Measurements from ENCODE around the gene FITM2.

Gene FITM2

DNA sequence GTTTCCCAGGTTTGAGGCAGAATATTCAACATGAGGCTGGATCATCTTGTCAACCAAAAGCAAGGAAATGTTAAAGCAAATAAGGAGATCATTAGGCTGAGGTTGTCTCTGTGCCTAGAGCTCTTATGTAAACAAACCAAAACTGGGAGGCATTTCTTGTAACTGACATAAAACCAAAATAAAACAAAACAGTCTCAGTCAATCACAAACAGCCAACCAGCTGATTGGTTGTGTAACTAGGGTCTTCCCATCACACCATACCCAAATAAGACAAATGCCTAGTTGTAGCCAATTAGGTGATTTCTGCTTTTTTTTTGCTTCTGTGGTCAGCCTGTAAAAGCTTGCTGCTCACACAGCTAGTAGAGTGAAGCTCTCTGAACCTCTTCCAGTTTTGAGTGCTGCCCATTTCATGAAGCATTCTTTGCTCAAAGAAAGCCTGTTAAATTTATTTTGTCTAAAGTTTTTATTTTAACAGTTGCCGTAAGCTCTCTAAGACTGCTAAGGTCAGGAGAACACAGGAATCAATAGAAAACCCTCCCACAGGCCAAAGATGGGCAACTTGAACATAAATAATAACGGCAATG lies 8.9 kb upstream of the FITM2 start:
- peaks cover 3% of the 10 kb centered on the region; the same call in 1 of the 2 replicates for H3K27me3 ChIP-seq (ENCODE audit: control insufficient read depth, low read length)
- no peaks in the 10 kb centered on the region for H3K9me3 ChIP-seq (ENCODE audit: control insufficient read depth, insufficient read depth, low read length)
- H3K36me3 ChIP-seq (ENCODE audit: control insufficient read depth, low read length), result no peaks in the 10 kb centered on the region
- 0 out of 2 replicates have a peak overlapping the region, but pooled peaks have one; percentile 18 for H3K27ac ChIP-seq (ENCODE audit: low read depth, low read length)
- no peaks in the 10 kb centered on the region for H3K9me2 ChIP-seq (replicated peaks; ENCODE audit: control insufficient read depth, low read length)
- H3K4me3 ChIP-seq (ENCODE audit: low read length), result no peak overlapping the region
- H3K79me2 ChIP-seq (ENCODE audit: control insufficient read depth, low read length), result no peaks in the 10 kb centered on the region
- TF ChIP-seq, protein P1, sequence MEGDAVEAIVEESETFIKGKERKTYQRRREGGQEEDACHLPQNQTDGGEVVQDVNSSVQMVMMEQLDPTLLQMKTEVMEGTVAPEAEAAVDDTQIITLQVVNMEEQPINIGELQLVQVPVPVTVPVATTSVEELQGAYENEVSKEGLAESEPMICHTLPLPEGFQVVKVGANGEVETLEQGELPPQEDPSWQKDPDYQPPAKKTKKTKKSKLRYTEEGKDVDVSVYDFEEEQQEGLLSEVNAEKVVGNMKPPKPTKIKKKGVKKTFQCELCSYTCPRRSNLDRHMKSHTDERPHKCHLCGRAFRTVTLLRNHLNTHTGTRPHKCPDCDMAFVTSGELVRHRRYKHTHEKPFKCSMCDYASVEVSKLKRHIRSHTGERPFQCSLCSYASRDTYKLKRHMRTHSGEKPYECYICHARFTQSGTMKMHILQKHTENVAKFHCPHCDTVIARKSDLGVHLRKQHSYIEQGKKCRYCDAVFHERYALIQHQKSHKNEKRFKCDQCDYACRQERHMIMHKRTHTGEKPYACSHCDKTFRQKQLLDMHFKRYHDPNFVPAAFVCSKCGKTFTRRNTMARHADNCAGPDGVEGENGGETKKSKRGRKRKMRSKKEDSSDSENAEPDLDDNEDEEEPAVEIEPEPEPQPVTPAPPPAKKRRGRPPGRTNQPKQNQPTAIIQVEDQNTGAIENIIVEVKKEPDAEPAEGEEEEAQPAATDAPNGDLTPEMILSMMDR (IDR thresholded peaks at IDR 0.05; ENCODE audit: low read depth, low read length, poor library complexity, severe bottlenecking), result no peak
- no peak for TF ChIP-seq EZH2phosphoT487 (IDR thresholded peaks at IDR 0.05; ENCODE audit: borderline replicate concordance, low read length)
- H3K4me2 ChIP-seq (ENCODE audit: low read length), result peak overlapping the region; percentile 26; the same call in 1 of the 2 replicates
- no peaks in the 10 kb centered on the region for H4K20me1 ChIP-seq (ENCODE audit: control insufficient read depth, insufficient read depth, low read depth, low read length)
- peaks cover 10% of the 10 kb centered on the region for H3K4me1 ChIP-seq (ENCODE audit: control insufficient read depth, low read length)
- no peaks in the 10 kb centered on the region for H3F3A ChIP-seq (ENCODE audit: control insufficient read depth, insufficient read depth)

DNA sequence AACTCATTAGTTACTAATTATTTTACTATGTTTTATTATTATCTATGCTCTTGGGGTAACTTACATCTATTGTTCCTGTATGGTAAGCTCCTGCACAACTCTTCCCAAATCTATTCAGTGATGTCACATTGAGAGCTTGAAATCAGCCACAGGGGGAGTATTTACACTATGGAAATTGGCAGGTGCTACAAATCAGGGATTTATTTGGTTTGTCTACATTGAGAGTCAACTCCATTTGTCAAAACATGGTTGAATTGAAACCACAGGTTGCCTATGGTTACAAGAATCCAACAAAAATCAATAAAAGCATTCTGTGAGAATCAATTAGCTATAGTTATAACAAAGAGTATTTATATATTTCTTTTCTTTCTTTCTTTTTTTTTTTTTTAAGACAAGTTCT lies 3.9 kb upstream of the FITM2 start:
- TF ChIP-seq, protein P1 (IDR thresholded peaks at IDR 0.05; ENCODE audit: low read depth, low read length, poor library complexity, severe bottlenecking), result no peak
- H4K20me1 ChIP-seq (ENCODE audit: control insufficient read depth, insufficient read depth, low read depth, low read length), result no peaks in the 10 kb centered on the region
- no peak overlapping the region for H3K4me2 ChIP-seq (ENCODE audit: low read length)
- H3K79me2 ChIP-seq (ENCODE audit: control insufficient read depth, low read length), result peaks cover 10% of the 10 kb centered on the region
- H3K9me3 ChIP-seq (ENCODE audit: control insufficient read depth, insufficient read depth, low read length), result no peaks in the 10 kb centered on the region
- H3K4me1 ChIP-seq (ENCODE audit: control insufficient read depth, low read length), result peaks cover 11% of the 10 kb centered on the region
- H3K27ac ChIP-seq (ENCODE audit: low read depth, low read length), result no peak overlapping the region
- no peaks in the 10 kb centered on the region for H3K36me3 ChIP-seq (ENCODE audit: control insufficient read depth, low read length)
- H3K4me3 ChIP-seq (ENCODE audit: low read length), result no peak overlapping the region
- H3K27me3 ChIP-seq (ENCODE audit: control insufficient read depth, low read length), result no peaks in the 10 kb centered on the region; the same call in 1 of the 2 replicates
- no peaks in the 10 kb centered on the region for H3K9me2 ChIP-seq (replicated peaks; ENCODE audit: control insufficient read depth, low read length)
- H3F3A ChIP-seq (ENCODE audit: control insufficient read depth, insufficient read depth), result no peaks in the 10 kb centered on the region

DNA sequence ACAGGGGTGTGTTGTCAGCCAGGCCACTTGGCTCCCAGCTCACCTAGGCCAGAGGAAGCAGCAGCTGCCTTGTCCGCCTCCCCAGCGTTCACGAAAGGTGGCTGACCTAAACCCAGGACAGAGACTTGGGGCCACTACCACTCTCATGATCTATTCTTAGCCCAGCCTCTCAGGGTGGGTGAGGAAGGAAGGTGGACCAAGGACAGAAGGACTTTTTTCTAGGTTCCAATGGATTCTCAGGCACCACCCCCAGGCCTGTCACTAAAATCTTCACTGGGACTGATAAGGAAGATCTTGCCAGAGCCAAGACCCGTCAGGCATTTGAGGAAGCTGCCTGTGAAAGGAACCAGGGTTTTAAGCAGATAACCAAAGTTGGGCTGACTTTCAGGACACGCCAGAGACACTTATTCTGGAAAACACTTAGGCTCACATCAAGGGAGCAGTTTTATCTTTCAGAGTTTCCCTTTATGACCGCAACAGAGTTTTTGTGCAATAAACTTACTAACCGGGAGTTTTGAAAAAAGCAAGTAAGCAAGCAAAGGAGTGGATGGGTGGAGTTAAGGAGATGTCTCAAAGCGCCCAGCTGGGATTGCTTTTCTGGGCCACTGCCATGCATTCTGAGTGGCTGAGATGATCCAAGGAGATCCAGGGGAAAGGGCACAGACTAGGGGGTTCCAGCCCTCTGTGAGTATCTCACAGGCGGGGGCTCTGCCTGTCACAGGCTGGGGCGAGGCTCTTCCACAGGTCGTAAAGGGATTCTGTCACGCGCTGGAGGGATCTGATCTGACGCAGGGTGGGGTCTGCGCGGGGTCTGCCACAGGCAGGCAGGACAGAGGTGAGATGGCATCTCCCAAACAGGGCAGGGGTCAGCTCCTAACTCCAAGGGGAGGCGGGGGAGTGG lies 989 bp downstream of the FITM2 start:
- no peaks in the 10 kb centered on the region for H3K27me3 ChIP-seq (ENCODE audit: control insufficient read depth, low read length)
- peaks cover 12% of the 10 kb centered on the region for H3K4me1 ChIP-seq (ENCODE audit: control insufficient read depth, low read length)

More for the DNA sequence above, 989 bp downstream of the FITM2 start:
- peak overlapping the region; percentile 88 for H3K4me3 ChIP-seq (ENCODE audit: low read length)
- TF ChIP-seq EZH2phosphoT487 (IDR thresholded peaks at IDR 0.05; ENCODE audit: borderline replicate concordance, low read length), result no peak
- TF ChIP-seq, protein P1 (IDR thresholded peaks at IDR 0.05; ENCODE audit: low read depth, low read length, poor library complexity, severe bottlenecking), result no peak
- no peaks in the 10 kb centered on the region for H3K36me3 ChIP-seq (ENCODE audit: control insufficient read depth, low read length)
- no peaks in the 10 kb centered on the region for H4K20me1 ChIP-seq (ENCODE audit: control insufficient read depth, insufficient read depth, low read depth, low read length)
- H3K9me3 ChIP-seq (ENCODE audit: control insufficient read depth, insufficient read depth, low read length), result no peaks in the 10 kb centered on the region
- H3K4me2 ChIP-seq (ENCODE audit: low read length), result peak overlapping the region; percentile 93
- H3K9me2 ChIP-seq (replicated peaks; ENCODE audit: control insufficient read depth, low read length), result no peaks in the 10 kb centered on the region
- H3K27ac ChIP-seq (ENCODE audit: low read depth, low read length), result no peak overlapping the region
- H3K79me2 ChIP-seq (ENCODE audit: control insufficient read depth, low read length), result peaks cover 15% of the 10 kb centered on the region
- no peaks in the 10 kb centered on the region for H3F3A ChIP-seq (ENCODE audit: control insufficient read depth, insufficient read depth)

Data from DOHH2 (cell line).